GM21576 (cell line): Measurements from ENCODE around the gene LBX2.
A peak's percentile ranks its signal among the peaks of the same experiment; 100 is the strongest.

Experiments
- ATAC-seq: cut with Tn5 transposase; IDR thresholded peaks from one replicate; pipeline ENCODE4 v1.9.1; 2021; ENCODE audit warnings: mild to moderate bottlenecking, moderate library complexity; ENCODE audit not compliant: unreplicated experiment

LBX2 gene, protein sequence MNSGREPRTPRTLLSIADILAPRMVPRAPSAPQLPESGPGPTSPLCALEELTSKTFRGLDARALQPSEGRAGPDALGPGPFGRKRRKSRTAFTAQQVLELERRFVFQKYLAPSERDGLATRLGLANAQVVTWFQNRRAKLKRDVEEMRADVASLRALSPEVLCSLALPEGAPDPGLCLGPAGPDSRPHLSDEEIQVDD

DNA sequence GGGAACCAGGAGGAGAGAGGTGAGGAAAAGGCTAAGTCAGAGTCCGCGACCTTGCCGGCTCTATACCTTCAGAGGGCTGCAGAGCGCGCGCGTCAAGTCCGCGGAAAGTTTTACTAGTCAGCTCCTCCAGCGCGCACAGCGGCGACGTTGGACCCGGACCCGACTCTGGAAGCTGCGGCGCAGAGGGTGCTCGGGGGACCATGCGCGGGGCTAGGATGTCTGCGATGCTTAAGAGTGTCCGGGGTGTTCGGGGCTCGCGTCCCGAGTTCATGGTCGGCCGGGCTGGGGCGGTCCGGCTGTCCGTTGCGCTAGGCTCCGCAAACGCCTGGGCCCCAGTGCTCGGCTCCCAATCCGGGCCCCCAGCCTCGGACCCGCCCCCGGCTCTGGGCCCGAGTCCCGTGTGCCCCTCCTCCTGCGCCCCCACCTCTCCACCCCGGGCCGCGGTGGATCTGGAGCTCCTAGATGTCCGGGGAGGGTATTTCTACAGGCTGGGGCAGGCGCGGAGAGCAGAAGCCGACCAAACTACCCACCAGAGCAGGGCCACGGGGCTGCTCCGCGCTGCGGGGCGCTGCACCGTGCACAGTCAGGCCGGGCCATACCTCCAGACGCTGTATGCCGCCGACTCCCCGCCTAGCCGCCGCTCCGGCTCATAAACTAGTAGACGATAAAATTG lies at the start of gene LBX2:
Gene LBX2, minus strand, starts transcription at position 337 of the 673 bp plus-strand sequence. Its CDS starts 66 bp downstream, at position 271.
- no peak for ATAC-seq

DNA sequence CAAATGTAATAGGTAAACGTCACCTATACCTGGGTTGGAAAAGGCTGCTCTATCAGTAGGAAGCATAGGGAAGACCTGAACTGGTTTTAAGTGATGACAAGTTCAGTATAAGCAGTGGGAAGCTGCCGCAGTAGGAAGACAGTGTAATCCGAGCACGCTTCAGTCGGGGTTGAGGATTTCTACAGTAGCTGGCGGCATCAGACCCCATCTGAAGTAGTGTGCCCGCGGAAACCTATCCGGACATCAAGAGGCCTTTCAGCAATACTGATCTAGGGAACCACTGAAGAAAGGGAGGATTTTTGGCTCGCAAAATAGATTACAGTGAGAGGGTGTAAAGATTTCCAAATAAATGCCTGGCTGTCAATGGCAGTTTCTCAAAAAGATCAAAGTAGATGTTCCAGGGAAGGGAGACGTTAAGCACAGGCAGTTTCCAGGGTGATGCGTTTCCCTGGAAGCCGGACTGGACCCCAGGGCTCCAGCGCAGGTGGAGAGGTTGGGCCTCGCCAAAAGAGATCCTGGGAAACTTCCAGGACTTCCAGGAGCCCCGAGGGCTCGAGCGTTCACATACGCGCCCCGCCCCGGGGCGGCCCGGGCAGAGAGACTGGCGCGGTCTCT lies 49.0 kb upstream of the LBX2 start:
- ATAC-seq: no peak

- ATAC-seq: no peak
Observed at GRCh38 chr2:74546004-74546403, 46.6 kb upstream of the LBX2 start.

GRCh38 chr2:74544634-74545033 lies 45.2 kb upstream of the LBX2 start:
- no peak for ATAC-seq

DNA sequence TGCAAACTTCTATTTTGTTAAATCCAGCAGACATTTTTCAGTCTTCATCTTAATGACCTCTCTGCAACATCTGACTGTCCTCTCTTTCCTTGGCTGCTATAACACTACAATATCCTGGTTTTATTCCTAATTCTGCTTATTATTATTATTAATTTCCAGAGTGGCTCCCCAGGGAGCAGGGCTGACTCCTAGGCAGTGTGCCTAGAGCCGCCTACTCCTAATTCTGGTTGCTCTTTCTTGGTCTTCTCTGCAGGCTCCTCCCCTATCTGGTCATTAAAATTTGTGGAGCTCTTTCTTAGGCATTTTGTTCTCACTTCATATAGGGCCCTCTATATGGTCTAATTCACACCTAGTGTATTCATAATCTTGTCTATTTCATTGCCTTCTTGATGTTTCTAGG lies 43.6 kb upstream of the LBX2 start:
- no peak for ATAC-seq

- no peak for ATAC-seq
Observed at GRCh38 chr2:74540291-74540690, 40.9 kb upstream of the LBX2 start.

DNA sequence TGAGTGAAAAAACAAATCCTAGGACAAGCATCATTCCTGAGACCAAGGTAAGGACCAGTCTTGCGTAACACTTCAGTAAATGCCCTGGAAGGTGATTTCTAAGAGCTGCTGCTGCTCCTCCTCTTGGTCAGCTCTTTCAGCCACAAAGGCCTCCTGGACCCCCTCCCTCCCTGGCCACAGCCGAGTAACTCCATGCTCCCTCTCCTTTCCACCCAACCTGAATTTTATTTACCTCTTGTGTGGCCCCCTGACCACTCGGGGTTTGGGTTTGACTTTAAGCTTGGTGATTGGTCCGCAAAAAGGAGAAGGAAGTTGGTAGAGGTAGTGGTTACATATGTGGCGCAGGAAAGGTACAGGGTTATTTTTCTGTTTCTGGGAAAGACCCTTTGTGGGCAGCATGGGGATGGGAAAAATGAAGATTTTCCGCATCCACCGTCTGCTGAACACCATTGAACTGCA lies 39.5 kb upstream of the LBX2 start:
- ATAC-seq: no peak

DNA sequence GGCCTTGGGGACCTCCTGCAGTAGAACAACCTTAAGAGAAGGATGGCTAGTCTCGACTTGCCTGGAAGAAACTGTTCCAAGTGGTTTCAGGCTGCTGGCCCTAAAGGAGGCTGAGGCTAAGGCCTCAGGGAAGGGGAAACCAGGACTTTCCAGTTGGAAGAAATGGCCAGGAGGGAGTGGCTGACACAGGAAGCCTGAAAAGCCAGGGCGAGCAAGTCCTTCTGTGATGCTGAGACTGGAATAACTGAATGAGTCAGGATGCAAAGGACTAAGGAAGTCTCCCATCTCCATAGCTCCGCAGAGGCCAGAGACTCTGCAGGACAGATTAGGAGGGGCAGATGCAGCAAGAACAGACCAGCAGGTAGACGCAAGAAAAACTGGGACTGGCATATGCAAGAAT lies 37.7 kb upstream of the LBX2 start:
- ATAC-seq: no peak

- ATAC-seq: no peak
Observed at GRCh38 chr2:74536166-74536950, 37.0 kb upstream of the LBX2 start.

GRCh38 chr2:74535440-74535965 lies 36.1 kb upstream of the LBX2 start:
- no peak for ATAC-seq

DNA sequence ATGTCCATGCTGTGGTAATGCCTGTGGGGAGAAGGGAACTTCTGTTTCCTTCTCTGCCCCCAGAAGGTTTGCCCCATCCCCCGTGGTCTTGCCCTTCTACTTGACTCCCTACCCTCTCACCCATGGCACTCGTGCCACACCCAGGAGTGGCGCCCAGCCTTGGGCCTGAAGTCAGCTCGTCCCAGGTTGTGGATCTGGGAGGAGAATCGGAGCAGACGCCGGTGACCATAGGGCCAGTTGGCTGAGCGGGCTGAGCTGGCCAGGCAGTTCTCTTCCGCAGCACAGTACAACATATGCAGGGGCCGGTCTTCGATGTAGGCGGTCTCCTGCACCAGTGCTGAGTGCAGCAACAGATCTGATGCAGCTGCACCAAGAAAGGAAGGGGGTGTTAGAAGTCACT lies 35.0 kb upstream of the LBX2 start:
- no peak for ATAC-seq

- no peak for ATAC-seq
Observed at GRCh38 chr2:74533464-74533863, 34.1 kb upstream of the LBX2 start.

DNA sequence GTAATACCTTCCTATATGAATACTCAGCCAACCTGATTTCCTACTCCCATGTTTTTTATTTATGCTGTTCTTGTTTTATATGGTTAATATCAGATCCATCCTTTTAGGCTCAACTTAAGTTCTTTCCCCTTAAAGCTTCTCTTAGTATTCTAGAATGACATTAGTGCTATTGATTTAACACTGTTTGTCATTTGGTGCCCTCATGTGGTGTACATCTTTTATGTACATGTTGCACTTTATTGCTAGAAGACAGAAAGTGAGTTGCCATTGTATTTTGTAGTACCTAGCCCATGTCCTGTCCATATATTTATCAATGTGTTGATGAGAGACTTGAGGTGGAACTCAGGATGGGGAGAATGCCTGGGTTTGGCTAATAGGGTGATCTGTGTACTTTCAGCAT lies 32.8 kb upstream of the LBX2 start:
- no peak for ATAC-seq

DNA sequence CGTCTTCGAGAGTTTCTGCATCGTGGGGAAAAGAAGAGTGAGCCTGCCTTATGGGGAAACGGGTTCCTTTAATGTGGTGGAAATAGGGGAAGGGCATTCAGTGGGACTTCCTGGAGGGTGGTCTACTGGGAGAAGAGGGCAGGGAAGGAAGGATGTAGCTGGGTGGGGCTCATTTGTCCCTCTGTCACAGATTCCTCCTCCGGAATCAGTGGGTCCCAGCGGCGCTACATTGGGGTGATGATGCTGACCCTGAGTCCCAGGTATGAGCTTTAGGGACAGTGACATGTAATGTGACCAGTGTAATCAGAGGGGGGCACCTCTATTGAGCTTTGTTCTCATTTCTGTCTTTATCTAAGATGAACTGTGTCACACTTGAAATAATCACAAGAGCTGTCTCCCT lies 32.3 kb upstream of the LBX2 start:
- ATAC-seq: no peak

GRCh38 chr2:74530239-74531187 lies 31.1 kb upstream of the LBX2 start:
- ATAC-seq: peak; percentile 24

DNA sequence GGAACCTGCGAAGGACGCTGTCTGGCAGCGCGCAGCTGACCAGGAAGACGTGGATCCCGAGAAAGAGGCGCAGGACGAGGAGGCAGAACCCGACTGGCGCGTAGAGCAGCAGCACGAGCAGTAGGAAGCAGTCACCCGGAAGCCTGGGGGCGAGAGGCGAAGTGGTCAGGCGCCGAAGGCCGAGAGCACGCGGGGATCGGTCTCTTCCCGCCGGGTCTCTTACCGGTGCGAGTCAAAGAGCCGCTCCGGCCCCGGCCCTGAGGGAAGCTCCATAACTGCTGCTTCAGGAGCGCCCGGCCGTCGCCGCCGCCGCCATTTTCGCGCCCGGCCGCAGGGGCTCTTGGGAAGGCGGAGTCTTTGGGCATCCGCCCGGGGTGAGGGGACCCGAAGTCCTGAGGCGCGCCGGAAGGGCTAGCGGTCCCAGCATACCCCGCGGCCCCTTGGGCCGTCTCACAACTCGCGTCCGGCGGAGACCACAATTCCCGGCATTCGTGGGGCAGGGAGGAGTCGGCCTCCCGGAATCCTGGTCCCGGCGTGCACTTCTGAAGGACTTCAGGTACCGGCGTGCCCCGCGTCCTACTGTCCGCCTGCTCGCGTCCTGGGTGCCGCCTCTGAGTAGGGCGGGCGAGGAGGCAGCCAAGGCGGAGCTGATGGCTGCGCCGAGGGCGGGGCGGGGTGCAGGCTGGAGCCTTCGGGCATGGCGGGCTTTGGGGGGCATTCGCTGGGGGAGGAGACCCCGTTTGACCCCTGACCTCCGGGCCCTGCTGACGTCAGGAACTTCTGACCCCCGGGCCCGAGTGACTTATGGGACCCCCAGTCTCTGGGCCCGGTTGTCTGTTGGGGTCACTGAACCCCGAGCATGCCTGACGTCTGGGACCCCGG lies 30.2 kb upstream of the LBX2 start, which contains the start of the genes AUP1 and HTRA2:
Gene AUP1, minus strand, starts transcription at position 350 of the 882 bp plus-strand sequence. Its CDS starts 77 bp downstream, at position 273.
Gene HTRA2, plus strand, starts transcription at position 577 of the 882 bp plus-strand sequence. Its CDS starts 74 bp downstream, at position 651.
- ATAC-seq: peak; percentile 78

GRCh38 chr2:74528600-74529356 lies 29.4 kb upstream of the LBX2 start:
- no peak for ATAC-seq

DNA sequence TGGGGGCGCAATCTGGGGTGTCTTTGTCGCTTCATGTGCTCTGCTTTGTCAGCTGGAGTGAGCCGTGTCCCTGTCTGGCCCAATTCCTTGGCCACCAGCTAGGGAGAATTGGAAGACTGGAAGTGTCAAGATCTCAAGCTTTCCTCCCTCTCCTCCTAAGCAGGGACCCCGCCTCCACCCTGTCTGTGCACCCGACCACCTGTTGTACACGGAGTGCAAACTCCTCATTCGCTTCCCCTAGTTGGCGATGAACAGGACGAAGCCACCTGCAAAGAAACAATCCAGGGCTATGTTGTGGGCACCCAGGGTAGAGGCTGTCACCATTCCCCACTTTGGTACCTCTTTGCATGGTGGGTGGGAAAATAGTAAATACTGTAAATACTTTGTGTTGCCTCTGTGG lies 28.3 kb upstream of the LBX2 start:
- no peak for ATAC-seq
